Mucosa of descending colon (tissue), 3 donors: Measurements from ENCODE around the gene ZGPAT. TPM values are rescaled to one million over a fixed set of nuclear protein-coding genes. Genes with fewer than 3 reads are reported as not detected.

Experiments
- ATAC-seq: fragments of 200-7000 bp; cut with Tn5 transposase; one replicate; pipeline ENCODE4 v1.9.1; 2020; ENCODE audit warnings: mild to moderate bottlenecking, moderate library complexity
- DNase-seq, 3 donors: peaks; one replicate each; pipeline ENCODE4 v3.0.0-alpha.2; 2020
- H3K36me3 ChIP-seq: fragments of 200-600 bp; one replicate; pipeline ENCODE4 v1.8.0; 2021; ENCODE audit warnings: low read depth, mild to moderate bottlenecking
- H3K4me1 ChIP-seq: fragments of 200-600 bp; one replicate; pipeline ENCODE4 v1.8.0; 2021; ENCODE audit warnings: low read depth, mild to moderate bottlenecking
- H3K4me3 ChIP-seq: fragments of 200-600 bp; one replicate; pipeline ENCODE4 v1.8.0; 2021; ENCODE audit warnings: mild to moderate bottlenecking
- H3K9me3 ChIP-seq: fragments of 200-600 bp; one replicate; pipeline ENCODE4 v1.8.0; 2021; ENCODE audit warnings: mild to moderate bottlenecking
- intact Hi-C, 2 donors: fragments of 100-400 bp; cut with DNase I in 1 of 2; cut with micrococcal nuclease in 1 of 2; formaldehyde crosslinking; loops; one replicate each; pipeline versions ENCODE4 v1.11.0 to v1.11.1; 2022; cut with DNase I, micrococcal nuclease
- total RNA-seq, 3 donors: library from RNA; stranded (reverse); fragmentation: NEBNext Ultra II Directional in 2 of 3; extraction: Animal tissue kit (Norgen Biotek cat#: 25700) in 2 of 3; gene quantifications; one replicate each; pipeline versions ENCODE4 v1.2.1 to v1.2.4, GENCODE V29; 2021 to 2023
- TF ChIP-seq, protein P1 (sequence below): fragments of 200-600 bp; IDR thresholded peaks from one replicate; pipeline ENCODE4 v1.8.0; 2022; ENCODE audit warnings: antibody characterized with exemption, mild to moderate bottlenecking
- donor health status: DM: no; HTN: no; CAD: no; lungs with moderate emphysema.
- donor health status: DM: no; HTN: no; CAD: no.
- donor health status: DM: no; HTN: yes; CAD: no.

Gene ZGPAT
- total RNA-seq, 3 donors from 2014 or later: 24.3 to 34.0 (median 31.7) TPM

DNA sequence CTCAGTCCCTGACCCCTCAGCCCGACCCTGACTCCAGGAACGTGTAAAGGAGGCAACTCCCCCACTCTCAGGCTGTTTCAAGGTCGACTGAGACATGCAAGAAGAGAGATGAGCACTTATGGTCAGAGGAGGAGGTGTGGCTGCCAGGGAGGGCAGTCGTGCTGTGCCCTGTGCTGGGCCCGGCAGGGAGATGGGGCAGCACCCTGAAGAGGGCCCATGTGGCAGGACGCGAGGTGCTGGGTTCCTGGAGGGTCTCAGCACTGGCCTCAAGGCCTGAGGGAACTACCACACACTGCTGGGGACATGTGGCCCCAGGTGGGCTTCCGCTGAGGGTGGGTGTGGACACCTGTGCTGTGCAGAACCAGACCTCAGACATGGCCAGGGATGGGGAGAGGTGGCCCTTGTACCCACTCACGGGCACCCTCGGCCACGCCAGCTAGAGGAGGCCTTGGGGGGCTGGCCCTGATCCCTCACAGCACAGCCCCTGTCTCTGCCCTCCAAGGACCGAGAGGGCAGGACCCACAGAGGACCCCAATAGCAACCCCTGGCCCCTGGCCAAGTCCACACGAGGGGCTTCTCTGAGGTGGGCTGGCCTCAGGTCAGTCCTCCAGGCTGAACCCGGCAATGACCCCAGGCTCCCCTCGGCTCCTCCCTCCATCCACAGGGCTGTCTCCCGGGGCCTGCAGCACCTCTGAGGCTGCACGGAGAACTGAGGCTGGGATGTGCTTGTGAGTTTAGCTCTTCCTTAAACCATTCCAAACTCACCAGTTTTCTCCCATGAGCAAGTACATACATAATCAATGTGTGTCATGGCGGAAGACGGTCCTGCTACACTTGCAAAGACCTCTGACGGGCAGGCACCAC lies 40.5 kb downstream of the ZGPAT start:
- H3K4me3 ChIP-seq: no peak overlapping the region
- no peaks in the 10 kb centered on the region for H3K4me1 ChIP-seq
- intact Hi-C loops: no loop called here
- ATAC-seq (no peak), DNase-seq (peak in 1 of 3 donors; percentile 47)
- peaks cover 3% of the 10 kb centered on the region for H3K36me3 ChIP-seq
- TF ChIP-seq, protein P1, sequence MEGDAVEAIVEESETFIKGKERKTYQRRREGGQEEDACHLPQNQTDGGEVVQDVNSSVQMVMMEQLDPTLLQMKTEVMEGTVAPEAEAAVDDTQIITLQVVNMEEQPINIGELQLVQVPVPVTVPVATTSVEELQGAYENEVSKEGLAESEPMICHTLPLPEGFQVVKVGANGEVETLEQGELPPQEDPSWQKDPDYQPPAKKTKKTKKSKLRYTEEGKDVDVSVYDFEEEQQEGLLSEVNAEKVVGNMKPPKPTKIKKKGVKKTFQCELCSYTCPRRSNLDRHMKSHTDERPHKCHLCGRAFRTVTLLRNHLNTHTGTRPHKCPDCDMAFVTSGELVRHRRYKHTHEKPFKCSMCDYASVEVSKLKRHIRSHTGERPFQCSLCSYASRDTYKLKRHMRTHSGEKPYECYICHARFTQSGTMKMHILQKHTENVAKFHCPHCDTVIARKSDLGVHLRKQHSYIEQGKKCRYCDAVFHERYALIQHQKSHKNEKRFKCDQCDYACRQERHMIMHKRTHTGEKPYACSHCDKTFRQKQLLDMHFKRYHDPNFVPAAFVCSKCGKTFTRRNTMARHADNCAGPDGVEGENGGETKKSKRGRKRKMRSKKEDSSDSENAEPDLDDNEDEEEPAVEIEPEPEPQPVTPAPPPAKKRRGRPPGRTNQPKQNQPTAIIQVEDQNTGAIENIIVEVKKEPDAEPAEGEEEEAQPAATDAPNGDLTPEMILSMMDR: no peak
- H3K9me3 ChIP-seq: no peaks in the 10 kb centered on the region

DNA sequence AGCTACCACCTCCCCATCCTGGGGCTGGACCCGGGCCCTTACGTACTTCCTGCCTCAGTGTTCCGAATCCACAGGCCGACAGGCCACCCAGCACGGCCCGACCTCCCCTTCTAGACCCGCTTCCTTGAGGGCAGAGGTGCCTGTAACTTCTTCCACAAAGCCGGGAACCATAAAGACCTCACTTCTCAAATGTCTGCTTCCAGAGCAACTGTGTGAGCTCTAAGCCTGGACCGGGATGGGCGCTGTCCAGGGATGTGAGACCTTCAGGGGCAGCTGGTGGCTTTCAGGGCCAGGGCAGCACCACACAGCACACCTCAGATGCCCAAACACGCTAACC lies 41.1 kb downstream of the ZGPAT start:
- no peaks in the 10 kb centered on the region for H3K9me3 ChIP-seq
- H3K4me1 ChIP-seq: no peaks in the 10 kb centered on the region
- TF ChIP-seq, protein P1: no peak
- H3K36me3 ChIP-seq: peaks cover 1% of the 10 kb centered on the region
- DNase-seq (no peak), ATAC-seq (no peak)
- H3K4me3 ChIP-seq: no peak overlapping the region
- intact Hi-C loops: no loop called here

DNA sequence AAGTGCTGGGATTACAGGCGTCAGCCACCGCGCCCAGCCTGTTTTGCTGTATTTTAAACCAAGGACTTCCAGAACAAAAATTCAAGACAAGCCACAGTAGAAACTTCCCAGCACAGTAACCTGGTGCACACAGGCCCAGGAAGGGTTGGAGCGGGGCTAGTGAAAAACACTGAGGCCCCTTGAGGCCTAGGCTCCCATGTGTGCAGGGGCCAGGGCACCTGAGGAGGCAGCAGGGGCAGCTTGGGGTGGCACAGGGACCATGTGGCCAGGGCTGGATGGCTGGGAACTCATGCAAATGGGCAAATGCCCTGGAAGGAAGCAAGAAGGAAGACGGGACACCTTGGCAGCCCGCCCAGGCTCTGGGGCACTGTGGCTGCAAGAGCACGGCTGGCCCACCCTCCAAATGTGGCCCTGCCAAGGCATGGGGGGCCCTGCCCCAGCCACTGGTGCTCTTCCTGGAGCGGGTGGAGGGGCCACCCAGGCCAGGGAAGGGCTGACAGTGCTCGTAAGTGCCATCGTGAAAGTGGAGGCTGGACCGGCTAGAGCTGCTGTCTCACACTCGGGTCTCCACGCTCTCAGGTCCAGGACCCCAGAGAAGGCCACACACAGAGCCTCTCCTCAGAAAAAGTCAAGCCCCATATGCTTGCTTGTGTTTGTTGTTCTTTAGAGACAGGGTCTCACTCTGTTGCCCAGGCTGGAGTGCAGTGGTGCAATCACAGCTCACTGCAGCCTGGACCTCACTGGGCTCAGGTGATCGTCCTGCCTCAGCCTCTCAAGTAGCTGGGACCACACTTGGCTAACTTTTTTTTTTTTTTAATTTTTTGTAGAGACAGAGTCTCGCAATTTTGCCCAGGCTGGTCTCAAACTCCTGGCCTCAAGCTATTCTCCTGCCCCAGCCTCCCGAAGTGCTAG lies 42.0 kb downstream of the ZGPAT start:
- TF ChIP-seq, protein P1: no peak
- Histone ChIP-seq H3K9me3 (no peaks in the 10 kb centered on the region), H3K36me3 (no peaks in the 10 kb centered on the region), H3K4me1 (no peaks in the 10 kb centered on the region), H3K4me3 (no peak overlapping the region)
- DNase-seq: peak in 1 of 3 donors; percentile 45
- no peak for ATAC-seq
- intact Hi-C loops: no loop called here

DNA sequence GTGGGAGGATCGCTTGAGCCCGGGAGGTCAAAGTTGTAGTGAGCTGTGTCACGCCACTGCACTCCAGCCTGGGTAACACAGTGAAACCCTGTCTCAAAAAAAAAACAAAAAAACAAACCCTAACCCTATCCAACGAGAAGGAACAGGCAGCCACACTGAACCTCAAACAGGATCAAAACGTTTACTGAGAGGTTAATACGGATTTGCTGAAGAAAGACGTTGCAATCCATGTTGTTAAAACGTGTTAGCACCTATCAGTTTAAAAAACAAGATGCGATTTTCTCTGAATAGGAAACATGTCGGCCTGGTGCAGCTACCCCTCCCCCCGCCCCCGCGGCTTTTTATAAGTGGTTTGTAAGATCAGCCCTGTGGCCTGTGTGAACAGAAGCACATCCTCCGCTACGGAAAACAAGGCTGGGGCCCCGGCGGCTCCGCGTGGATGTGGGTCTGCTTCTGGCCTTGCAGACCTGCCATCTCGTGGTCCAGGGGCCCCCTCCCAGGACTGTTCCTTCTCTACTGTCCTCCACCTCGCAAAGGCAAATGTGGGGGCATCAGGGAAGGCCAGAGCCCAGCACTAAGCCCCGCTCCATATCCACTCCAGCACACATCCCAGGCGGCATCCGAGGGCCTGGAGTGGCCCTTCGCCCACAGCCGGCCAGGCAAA lies 43.1 kb downstream of the ZGPAT start:
- DNase-seq: peak in 1 of 3 donors; percentile 52
- H3K4me3 ChIP-seq: no peak overlapping the region
- no peaks in the 10 kb centered on the region for H3K4me1 ChIP-seq
- ATAC-seq: peak; percentile 52
- H3K36me3 ChIP-seq: no peaks in the 10 kb centered on the region
- intact Hi-C loops: no loop called here
- TF ChIP-seq, protein P1: no peak
- no peaks in the 10 kb centered on the region for H3K9me3 ChIP-seq

DNA sequence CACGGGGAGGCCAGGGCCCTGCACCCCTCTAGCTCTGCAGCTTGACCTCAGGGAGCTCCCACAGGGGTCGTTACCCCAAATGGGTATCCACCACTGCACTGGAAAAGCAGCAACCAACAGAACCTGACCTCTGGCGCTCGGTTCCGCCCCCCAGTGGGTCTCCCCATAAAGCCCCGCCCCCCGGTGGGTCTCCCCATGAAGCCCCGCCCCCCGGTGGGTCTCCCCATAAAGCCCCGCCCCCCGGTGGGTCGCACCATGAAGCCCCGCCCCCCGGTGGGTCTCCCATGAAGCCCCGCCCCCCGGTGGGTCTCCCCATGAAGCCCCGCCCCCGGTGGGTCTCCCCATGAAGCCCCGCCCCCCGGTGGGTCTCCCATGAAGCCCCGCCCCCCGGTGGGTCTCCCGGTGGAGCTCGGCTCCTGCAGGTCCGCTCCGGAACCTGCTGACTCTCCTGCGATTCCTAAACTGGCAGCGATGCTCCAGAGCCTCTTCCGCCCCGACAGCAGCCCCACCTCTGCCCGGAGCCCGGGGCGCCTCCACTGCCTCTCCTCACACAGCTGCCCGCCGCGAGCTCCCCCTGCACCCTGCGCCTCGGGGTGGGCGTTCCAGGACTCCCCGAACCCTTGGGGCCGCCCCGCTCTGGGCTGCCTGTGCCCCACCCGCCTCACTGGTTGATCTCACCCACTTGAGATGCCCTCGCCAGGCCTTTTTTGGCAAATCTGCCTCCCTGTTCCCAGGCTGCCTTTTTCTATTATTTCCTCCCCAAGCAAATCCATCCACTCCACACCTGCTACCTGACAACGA lies 43.8 kb downstream of the ZGPAT start:
- TF ChIP-seq, protein P1: no peak
- ATAC-seq (no peak), DNase-seq (peak in 1 of 3 donors; percentile 48)
- Histone ChIP-seq H3K36me3 (no peaks in the 10 kb centered on the region), H3K9me3 (no peaks in the 10 kb centered on the region), H3K4me1 (no peaks in the 10 kb centered on the region), H3K4me3 (no peak overlapping the region)
- intact Hi-C loops: no loop called here
